Fibroblast of pulmonary artery (primary cell): ENCODE measurements around the gene LGI1.

Experiments
- DNase-seq: peaks from one replicate; pipeline ENCODE4 v3.0.0-alpha.2; 2010; ENCODE audit warnings: low read depth
- H3K4me3 ChIP-seq: replicated peaks from 2 replicates; pipeline ENCODE4 v1.5.1; 2011; ENCODE audit warnings: low read depth, mild to moderate bottlenecking, control low read depth, low read length, moderate library complexity
- TF ChIP-seq, protein P1 (sequence below): IDR thresholded peaks from 2 replicates; pipeline ENCODE4 v1.5.1; 2011; ENCODE audit warnings: mild to moderate bottlenecking, control low read depth, low read length, inconsistent platforms; ENCODE audit errors: missing control alignments

Gene LGI1

GRCh38 chr10:93773120-93773519, 15.4 kb downstream of the LGI1 start:
- TF ChIP-seq, protein P1, sequence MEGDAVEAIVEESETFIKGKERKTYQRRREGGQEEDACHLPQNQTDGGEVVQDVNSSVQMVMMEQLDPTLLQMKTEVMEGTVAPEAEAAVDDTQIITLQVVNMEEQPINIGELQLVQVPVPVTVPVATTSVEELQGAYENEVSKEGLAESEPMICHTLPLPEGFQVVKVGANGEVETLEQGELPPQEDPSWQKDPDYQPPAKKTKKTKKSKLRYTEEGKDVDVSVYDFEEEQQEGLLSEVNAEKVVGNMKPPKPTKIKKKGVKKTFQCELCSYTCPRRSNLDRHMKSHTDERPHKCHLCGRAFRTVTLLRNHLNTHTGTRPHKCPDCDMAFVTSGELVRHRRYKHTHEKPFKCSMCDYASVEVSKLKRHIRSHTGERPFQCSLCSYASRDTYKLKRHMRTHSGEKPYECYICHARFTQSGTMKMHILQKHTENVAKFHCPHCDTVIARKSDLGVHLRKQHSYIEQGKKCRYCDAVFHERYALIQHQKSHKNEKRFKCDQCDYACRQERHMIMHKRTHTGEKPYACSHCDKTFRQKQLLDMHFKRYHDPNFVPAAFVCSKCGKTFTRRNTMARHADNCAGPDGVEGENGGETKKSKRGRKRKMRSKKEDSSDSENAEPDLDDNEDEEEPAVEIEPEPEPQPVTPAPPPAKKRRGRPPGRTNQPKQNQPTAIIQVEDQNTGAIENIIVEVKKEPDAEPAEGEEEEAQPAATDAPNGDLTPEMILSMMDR = no peak
- no peak for DNase-seq
- H3K4me3 ChIP-seq = no peak overlapping the region

DNA sequence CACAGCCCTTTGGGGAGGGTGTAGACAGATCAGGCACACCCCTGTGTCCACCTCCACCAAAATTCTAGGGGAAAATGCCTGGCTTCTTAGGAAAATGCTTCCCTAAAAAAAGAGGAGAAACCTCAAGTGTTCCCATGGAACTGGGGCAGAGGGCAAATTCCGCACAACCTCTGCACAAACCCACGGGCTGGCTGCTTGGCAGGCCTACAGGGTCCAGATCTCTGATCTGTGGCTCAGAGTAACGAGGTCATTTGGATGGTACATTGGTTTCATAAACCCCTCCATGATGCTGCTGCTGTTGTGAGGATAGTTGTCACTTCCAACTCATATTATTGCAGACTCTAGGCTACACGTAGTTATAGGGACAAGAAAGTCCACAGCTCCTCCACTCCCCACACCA, 16.0 kb downstream of the LGI1 start:
- TF ChIP-seq, protein P1 = no peak
- DNase-seq = no peak
- H3K4me3 ChIP-seq = no peak overlapping the region

GRCh38 chr10:93775356-93775755, 17.6 kb downstream of the LGI1 start:
- DNase-seq = no peak
- TF ChIP-seq, protein P1 = no peak
- H3K4me3 ChIP-seq = no peak overlapping the region

- TF ChIP-seq, protein P1 = no peak
- H3K4me3 ChIP-seq = no peak overlapping the region
- no peak for DNase-seq
These were observed 19.4 kb downstream of the LGI1 start for GRCh38 chr10:93777092-93777491.

DNA sequence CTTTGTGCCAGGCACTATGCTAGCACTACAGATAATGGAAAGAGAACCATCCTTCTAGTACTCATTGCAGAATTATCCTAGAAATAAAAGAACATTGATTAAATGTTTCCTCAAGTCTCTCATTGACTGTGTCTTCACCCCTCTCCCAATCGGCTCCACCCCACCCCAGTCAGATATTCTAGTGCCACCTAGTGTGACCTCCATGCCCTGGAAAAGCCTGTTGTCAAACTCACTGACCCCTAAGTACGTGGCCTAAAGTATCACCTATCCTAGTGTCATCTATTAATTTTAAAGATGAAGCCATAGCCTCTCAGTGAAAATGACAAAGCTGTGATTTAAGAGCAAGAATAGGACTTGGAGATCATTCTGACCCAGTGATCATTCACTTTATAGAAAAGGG, 26.3 kb downstream of the LGI1 start:
- no peak for DNase-seq
- TF ChIP-seq, protein P1 = no peak

GRCh38 chr10:93788413-93789208, 30.9 kb downstream of the LGI1 start:
- no peak for DNase-seq
- H3K4me3 ChIP-seq = no peak overlapping the region
- TF ChIP-seq, protein P1 = no peak

More for the DNA sequence above, 26.3 kb downstream of the LGI1 start:
- H3K4me3 ChIP-seq = no peak overlapping the region

DNA sequence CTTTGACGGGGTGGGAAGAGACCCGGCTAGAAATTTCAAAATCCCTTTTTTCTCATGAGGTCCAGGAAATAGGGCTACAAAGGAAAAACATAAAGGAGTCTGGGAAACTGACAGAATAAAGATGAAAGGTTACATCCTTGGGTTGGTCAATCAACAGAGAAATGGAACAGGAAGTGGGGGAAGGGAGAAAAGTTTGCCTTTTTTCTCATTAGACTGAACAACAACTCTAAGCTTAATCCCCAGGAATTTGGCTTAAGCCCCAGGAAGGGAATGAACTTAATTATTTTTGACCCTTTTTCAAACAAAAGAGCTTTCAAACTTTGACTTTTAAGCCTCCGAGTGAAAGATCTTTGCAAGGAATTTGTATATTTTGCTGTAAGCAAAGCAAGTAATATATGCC, 32.7 kb downstream of the LGI1 start:
- no peak overlapping the region for H3K4me3 ChIP-seq
- TF ChIP-seq, protein P1 = no peak

More for the DNA sequence above, 32.7 kb downstream of the LGI1 start:
- no peak for DNase-seq
